Stimulated activated naive B cell treated with anti-CD40 and anti-IgM and Interleukin-4, amounts not matched to agents 10 μg/mL and 1 μg/mL and 100 μg/mL, for 72 hours (primary cell): ENCODE data around the gene VWA2.
"Not testable (repeated sequence)": the region's sequence is repeated elsewhere in the genome, so short reads cannot be mapped to it uniquely, and the experiment has no call there.

Source experiments
- ATAC-seq, 2 donors: fragments of 150-1000 bp; cut with Tn5 transposase; replicated peaks; 2 replicates each; pipeline ENCODE4 v1.10.0; 2021; ENCODE audit warnings: moderate library complexity in 1 of 2
- DNase-seq: peaks from one replicate; pipeline ENCODE4 v3.0.0; 2021
- H3K27ac Mint-ChIP-seq: one replicate; pipeline ENCODE4 v1.8.0; 2022; ENCODE audit warnings: mild to moderate bottlenecking, mixed read lengths
- H3K27me3 Mint-ChIP-seq, 2 donors: one replicate each; pipeline ENCODE4 v1.8.0; 2022; ENCODE audit warnings: mixed read lengths in 2 of 2
- H3K36me3 Mint-ChIP-seq, 2 donors: one replicate each; pipeline ENCODE4 v1.8.0; 2022; ENCODE audit warnings: mixed read lengths in 2 of 2, mild to moderate bottlenecking in 1 of 2
- H3K4me1 Mint-ChIP-seq, 2 donors: one replicate each; pipeline ENCODE4 v1.8.0; 2022; ENCODE audit warnings: mixed read lengths in 2 of 2, mild to moderate bottlenecking in 1 of 2
- H3K4me3 Mint-ChIP-seq, 2 donors: one replicate each; pipeline ENCODE4 v1.8.0; 2022; ENCODE audit warnings: mild to moderate bottlenecking in 2 of 2, mixed read lengths in 2 of 2, moderate library complexity in 1 of 2
- H3K9me3 Mint-ChIP-seq, 2 donors: one replicate each; pipeline ENCODE4 v1.8.0; 2022; ENCODE audit warnings: mixed read lengths in 2 of 2, mild to moderate bottlenecking in 1 of 2

The VWA2 gene

DNA sequence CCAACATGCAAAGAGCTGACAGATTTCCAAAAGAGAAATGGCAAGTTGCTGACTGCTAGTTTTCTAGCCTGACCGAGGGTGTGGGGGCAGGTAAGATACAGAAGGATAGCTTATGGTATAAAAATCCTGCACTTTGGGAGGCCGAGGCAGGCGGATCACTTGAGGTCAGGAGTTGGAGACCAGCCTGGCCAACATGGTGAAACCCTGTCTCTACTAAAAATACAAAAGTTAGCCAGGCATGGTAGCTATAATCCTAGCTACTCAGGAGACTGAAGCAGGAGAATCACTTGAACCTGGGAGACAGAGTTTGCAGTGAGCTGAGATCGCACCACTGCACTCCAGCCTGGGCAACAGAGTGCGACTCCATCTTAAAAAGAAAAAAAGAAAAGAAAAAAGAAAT is 94.4 kb downstream of the VWA2 start:
- not testable (repeated sequence) for H3K9me3 Mint-ChIP-seq, DNase-seq, H3K4me3 Mint-ChIP-seq, H3K4me1 Mint-ChIP-seq, H3K27me3 Mint-ChIP-seq, H3K27ac Mint-ChIP-seq, ATAC-seq, H3K36me3 Mint-ChIP-seq

DNA sequence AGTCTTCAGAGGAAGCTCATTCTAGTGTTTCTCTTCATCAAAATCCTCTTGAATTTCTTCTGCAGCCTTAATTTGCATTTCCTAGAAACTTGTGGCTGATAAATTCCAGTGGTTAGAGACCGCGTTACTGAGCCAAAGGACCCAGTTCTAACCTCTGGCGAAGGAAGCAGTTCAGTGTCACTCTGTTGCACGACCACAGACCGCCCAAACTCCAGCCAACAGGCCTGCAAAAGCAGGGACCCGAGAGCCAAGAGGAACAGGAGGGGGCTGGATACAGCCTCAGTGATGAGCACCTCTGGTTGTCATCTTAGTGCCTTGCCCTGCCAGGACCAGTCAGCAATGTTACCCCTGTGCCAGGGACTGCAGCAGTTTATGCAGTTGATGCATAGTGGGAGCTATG is 95.2 kb downstream of the VWA2 start:
- Mint-ChIP-seq H3K36me3 (no peaks in the 10 kb centered on the region), H3K4me1 (peaks cover 6% of the 10 kb centered on the region in 2 donors), H3K27me3 (no peaks in the 10 kb centered on the region), H3K4me3 (no peak overlapping the region), H3K27ac (no peak overlapping the region), H3K9me3 (no peaks in the 10 kb centered on the region)
- ATAC-seq (no peak), DNase-seq (no peak)

DNA sequence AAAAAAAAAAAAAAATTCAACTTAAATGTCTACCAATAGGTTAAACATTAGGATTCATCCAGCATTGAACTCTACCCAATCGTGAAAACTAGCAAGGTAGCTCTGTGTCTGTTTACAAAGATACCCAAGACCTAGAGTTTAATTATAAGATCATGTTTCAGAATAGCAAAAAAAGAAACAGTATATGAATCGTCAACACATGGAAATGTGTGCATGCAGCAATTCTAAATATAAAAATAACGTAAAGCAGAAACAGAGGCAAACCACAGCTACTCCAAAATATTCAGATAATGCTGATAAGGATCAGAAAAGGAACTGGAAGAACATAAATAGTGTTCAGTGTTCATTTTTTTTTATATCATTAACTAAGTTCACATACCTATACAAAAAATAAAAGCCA is 96.6 kb downstream of the VWA2 start:
- H3K36me3 Mint-ChIP-seq = no peaks in the 10 kb centered on the region
- H3K9me3 Mint-ChIP-seq = no peaks in the 10 kb centered on the region
- H3K4me1 Mint-ChIP-seq = peaks cover 6% of the 10 kb centered on the region in 2 donors
- H3K4me3 Mint-ChIP-seq = no peak overlapping the region
- H3K27me3 Mint-ChIP-seq = no peaks in the 10 kb centered on the region
- H3K27ac Mint-ChIP-seq = no peak overlapping the region
- ATAC-seq (no peak), DNase-seq (no peak)

DNA sequence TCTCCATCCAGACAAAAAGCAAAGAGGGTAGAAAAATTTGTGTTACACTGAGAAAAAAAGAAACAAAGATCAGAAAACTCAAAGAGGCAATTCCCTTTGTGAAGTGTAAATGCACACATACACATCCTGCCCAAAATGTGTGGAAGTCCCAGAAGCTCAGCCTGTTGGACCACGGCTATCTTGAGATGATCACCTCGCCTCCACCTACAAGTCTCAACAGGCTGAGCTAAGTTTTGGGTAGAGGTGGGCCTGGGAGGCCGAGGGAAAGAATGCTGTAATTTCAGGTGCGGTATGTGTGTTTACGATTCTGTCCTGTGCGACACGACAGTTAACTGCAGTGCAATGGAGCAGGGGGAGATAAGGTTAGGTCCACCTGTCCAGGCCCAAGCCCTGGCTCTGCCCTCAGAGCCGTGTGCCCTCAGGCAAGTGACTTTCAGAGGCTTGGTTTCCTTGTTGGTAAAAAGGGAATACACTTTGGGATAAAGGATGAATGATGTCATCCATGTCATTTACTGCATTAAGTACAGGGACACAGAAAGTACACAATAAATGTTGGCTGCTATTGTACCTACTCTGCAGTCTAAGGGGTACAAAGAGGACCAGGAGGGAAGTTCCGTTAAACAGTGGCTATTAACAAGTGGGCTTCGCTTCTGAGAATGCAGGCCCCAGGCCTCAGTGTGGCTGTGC is 97.9 kb downstream of the VWA2 start:
- no peak for DNase-seq
- Mint-ChIP-seq H3K36me3 (no peaks in the 10 kb centered on the region), H3K4me1 (peaks cover 6% of the 10 kb centered on the region in 2 donors), H3K27ac (no peak overlapping the region), H3K4me3 (no peak overlapping the region), H3K9me3 (no peaks in the 10 kb centered on the region), H3K27me3 (no peaks in the 10 kb centered on the region)
- ATAC-seq = no peak

DNA sequence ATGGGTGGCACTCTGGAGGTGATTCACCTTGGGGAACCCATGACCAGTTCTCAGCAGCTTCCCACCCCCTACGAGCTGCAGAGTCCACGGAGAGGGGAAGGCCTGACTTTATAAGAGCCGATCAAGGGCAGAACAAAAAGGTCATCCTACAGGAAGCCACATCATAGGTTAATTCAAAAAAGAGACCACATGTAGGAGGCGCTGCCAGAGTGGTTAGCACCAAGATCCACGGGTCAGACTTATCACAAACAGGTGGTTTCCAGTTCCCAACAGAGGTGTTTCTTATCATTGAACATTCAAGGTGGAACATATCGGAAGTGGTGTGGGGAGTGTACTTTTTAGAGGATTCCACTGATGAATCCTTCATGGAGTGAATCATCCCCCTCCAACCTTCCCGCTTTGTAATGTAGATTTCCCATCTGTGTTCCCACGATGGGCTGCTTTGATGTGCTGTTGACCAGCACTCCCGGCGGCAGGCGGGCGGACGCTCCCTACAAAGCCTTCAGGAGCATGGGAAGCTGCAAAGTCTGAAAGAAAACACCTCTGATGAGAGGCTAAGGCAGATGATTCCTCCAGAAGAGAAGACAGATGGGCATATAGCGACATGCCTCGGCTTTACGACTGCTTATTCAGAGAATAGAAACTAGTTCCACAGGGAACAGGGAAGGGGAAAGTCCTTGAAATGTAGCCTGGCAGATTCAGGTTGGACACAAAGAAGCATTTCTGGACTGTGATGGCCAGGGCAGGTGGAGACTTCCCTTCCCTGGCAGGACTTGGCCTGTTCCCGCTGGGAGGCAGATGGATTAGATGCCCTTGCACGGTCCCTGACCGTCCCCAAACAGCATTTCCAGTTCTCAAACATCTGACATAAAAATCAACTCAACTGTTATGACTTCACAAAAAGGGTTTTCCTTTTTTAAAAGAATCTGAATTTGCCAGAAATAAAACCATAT is 98.7 kb downstream of the VWA2 start:
- peak; percentile 21 for DNase-seq

DNA sequence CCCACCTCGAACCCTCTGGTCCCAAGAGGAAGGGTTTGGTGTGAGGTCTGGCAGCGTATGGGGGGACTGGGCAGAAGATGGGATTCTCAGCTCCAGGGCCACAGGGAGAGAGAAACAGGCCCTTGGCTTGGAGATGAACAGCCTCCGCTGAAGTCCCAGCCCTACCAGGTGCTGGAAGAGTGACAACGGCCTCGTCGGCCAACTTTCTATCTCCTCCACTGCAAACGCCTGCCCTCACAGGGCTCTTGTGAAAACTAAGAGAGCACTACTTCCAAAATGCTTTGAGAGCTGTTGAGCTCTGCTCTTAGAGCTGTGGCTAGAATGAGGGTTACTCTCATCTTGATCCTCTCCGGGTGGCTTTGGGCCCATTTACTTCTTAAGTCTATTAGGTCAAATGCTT is 101.8 kb downstream of the VWA2 start:
- no peaks in the 10 kb centered on the region for H3K36me3 Mint-ChIP-seq
- H3K27ac Mint-ChIP-seq = no peak overlapping the region
- H3K27me3 Mint-ChIP-seq = no peaks in the 10 kb centered on the region
- H3K4me3 Mint-ChIP-seq = no peak overlapping the region
- H3K9me3 Mint-ChIP-seq = no peaks in the 10 kb centered on the region
- DNase-seq = no peak
- ATAC-seq = no peak
- H3K4me1 Mint-ChIP-seq = peaks cover 6% of the 10 kb centered on the region in 2 donors

More for the DNA sequence above, 98.7 kb downstream of the VWA2 start:
- H3K27me3 Mint-ChIP-seq = no peaks in the 10 kb centered on the region
- no peak overlapping the region for H3K4me3 Mint-ChIP-seq
- H3K27ac Mint-ChIP-seq = no peak overlapping the region
- no peaks in the 10 kb centered on the region for H3K36me3 Mint-ChIP-seq
- no peaks in the 10 kb centered on the region for H3K9me3 Mint-ChIP-seq
- peak; percentile 86 to 93 for ATAC-seq
- H3K4me1 Mint-ChIP-seq = peaks cover 6% of the 10 kb centered on the region in 2 donors
